ENCODE data around the gene ATP8A2.

Gene ATP8A2

GRCh38 chr13:25867038-25867437, 495.3 kb downstream of the ATP8A2 start:
- DNase-seq, result no peak

- no peak for DNase-seq
Observed at GRCh38 chr13:25868490-25868889, 496.7 kb downstream of the ATP8A2 start.

GRCh38 chr13:25869941-25870340, 498.2 kb downstream of the ATP8A2 start:
- no peak for DNase-seq

DNA sequence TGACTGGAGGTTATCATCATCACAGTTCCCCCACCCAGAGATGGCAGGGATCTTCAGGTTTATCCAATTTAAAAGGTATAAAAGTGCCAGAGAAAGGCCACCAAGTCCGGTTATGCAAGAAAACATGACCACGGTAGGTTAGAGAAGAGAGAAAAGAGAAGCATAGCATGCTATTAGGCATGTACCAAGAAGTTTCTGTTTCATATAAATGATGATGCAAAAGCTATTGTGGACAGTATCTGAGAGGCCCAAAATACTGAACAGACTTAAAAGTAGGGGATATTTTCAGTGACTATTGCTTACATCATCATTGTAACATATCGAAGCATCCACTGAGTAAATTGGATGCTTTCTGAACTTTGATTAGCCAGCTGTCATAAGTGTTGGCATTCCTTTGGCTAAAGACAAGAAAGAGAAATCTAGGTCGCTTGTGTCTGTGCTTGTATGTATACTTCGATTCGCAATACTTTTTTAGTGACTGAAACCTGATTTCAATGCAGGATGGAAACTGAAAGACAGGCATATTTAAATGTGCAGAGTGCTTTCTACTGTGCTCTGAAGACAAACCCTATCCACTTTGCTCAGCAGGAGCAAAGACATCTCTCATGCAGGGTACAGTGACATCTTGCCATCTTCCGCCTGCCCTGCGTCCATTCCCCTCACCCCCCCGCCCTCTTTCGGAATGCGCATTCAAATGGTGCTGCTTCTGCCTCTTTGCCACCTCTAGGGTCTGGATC, 499.8 kb downstream of the ATP8A2 start:
- no peak for DNase-seq

DNA sequence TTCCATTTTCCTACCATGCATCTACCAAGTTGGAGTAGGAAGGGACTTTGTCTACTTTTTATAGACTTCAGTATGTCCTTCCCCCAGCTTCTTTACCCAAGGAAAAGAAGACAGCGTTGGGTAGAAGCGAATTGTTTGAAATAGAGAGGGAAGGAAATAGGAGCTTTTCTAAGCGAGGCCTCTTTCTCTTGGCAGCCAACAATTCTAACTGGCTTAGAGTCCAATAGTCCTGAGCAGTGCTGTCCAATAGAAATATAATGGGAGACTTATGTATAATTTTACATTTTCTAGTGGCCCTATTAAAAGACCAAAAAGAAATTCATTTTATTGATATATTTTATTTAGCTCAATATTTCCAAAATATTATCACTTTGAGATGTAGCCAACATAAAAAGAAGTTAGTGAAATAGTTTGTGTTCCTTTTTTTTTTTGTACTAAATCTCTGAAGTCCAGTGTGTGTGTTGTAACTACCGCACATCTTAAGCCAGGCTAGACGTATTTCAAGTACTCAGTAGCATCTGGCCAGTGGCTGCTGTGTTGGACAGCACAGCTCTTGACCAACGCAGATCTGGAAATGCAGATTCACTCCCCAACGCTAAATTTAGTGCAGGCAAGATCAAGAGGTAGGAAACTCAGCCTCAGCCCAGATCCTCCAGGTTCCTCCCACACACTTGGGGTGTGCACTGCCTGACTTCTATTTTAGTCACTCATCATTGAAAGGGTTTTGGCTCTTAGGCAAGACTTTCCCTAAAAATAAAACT, 500.9 kb downstream of the ATP8A2 start:
- no peak for DNase-seq

DNA sequence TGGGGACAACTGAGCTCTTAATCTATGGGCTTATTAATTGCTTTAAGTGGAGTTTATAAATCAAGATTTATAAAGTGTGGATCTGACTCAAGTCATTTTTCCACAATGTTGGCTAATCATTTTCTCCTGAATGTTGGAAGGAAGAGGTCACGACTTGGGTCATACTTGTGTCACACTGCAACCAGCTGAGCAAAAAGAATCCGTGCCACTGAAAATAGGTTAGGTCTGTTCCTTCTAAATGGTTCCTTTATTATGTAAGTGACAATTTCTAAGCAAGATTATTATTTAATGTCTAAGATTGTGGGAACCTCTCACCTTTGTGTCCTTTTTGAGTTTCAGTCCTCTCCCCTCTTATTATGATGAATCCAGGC, 501.5 kb downstream of the ATP8A2 start:
- DNase-seq, result no peak

DNA sequence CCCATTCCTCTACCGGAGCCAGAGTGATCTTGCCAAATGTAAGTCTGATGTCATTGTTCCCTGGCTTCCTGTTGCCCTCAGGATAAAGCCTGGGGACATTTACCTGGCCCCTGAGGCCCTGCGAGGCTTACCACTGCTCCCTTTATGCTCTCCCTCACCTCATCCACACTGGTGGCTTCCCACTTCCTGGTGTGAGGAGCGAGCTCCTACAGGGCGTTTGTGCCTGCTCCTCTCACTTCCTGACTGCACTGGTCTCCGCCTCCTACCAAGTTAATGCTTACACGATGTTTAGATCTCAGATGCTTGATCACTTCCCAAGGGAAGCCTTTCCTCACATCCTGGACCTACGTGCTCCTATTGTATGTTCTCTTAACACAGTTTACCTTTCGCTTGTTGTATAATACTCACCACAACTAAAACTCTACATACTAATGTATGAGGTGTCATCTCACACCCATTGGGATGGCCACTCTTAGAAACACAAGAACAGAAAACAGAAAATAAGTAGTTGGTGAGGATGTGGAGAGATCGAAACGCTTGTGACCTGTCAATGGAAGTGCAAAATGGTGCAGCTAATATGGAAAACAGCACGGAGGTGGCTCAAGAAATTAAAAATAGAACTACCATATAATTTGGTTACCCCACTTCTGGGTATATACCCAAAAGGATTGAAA, 502.4 kb downstream of the ATP8A2 start:
- DNase-seq, result no peak

GRCh38 chr13:25874907-25875306, 503.1 kb downstream of the ATP8A2 start:
- no peak for DNase-seq

DNA sequence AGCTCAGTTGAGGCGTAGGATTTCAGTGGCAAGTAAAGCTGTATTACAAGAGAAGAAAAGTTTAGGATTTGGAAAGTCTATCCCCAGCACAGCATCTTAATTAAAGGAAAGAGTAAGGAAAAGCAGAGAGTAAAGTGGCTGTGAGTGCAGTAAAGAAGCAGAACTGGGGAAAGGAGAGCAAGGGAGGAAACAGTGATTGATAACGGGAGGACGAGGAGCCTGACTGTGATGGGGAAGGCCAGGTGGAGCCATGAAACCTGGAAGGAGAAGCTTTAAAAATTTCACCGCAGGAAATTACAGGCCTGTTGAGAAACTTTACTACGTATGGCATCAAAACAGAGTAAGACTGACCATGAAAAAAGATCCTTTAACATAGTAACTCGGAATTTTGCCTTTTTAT, 504.5 kb downstream of the ATP8A2 start:
- DNase-seq, result no peak

GRCh38 chr13:25879466-25879865, 507.7 kb downstream of the ATP8A2 start:
- DNase-seq, result no peak

DNA sequence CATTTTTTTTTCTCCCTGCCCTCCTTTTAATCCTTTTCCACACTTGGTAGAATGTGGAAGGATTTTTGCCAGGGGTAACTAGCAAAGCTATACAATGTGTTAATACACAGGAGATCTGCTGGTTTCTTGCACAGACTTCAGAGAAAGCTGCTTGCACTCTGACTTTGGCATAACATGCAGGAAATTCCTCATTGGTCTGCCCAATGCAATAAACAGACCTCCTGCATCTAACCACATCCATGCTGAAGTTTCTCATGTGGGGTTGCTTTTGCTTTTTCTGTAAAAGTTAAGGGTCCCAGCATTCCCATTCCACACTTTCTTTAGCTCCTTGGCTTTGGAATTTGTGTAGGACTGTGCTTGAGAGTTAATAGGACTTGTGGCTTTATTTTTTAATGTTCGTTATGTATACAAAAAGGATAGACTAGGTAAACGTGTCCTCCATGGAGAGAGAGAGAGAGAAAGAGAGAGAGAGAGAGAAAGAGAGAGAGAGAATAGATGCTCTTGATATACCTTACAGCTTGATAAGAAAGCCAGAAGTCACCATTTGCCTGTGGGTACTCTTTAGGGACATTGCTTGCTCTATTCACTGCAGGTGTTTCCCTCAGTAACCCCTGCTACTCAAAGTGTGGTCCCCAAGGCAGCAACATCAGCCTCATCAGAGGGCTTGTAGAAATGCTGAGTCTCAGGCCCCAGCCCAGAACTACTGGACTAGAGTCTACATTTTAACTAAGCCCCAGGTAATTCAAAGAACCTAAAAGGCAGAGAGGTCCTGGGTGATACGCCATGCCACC, 509.6 kb downstream of the ATP8A2 start:
- DNase-seq, result no peak

- DNase-seq, result no peak
Observed at GRCh38 chr13:25881971-25882451, 510.2 kb downstream of the ATP8A2 start.

DNA sequence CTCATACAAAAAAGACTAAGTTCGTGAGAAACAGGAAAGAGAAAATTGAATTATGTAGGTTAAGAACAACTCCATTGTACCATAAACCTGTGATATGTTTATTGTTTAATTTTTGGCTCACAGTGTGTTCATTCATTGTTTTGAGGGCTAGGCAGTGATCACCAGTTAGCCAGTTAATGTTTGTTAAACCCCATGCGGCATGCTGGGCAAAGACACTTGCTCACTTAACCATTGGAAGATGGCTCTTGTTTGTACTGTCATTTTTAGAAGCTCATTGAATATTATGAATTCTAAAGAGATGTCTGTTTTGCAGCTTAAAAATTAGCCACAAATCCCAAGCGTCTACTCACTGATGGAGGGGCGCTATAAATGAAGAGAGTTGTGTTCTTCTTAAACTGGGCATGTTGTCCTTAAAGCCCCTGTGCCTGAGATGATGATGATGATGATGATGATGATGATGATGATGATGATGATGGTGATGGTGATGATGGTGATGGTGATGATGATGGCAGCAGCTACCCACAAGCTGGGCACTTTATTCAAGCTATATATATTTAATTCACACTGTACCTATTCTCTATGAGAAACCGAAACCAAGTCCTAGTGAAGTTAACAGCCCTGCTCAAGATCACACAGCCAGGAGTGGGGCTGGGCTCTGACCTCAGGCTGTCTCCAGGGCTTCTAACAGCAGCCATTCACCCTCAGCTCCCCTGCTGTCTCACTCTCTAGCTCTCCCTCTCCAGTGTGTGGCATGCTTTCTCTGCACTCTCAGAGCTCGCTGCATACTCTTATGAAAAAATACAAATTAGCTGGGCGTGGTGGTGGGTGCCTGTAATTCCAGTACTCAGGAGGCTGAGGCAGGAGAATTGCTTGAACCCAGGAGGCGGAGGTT, 510.9 kb downstream of the ATP8A2 start:
- DNase-seq, result peak; percentile 33

GRCh38 chr13:25885418-25885817, 513.6 kb downstream of the ATP8A2 start:
- no peak for DNase-seq

DNA sequence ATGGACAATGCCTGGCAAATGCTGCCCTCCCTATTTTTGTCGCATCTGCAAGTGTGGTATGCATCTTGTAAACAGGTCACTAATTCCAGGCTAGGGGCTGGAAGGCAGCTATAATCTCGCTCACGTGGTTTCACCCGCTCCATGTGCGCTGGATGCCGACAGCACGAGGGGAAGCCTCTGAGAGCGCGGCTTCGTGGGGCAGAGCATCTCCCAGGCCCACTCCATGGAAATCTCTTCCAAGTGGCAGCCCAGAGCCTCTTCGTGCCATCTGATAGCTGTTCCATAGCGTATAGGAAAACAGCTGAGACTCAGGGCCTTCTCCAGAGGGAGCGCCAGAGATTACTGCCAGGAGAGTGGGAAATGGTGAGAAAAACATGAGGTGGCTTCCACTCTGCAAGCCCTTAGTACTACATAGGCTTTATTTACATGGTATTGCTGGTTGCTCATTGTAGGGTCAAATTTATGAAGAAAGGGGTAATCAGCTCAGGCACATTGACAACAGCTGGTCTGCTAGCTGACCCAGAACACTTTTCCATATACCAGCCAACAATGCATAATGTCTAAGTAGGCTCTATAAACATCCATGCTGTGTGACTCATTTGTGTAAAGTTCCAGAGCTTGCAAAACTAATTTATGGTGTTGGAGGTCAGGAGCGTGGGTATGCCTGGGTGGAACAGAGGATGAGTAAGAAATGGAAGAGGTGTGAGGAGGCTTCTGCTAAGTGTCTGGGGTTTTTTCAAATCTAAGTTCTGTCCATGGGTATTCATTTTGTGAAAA, 514.9 kb downstream of the ATP8A2 start:
- no peak for DNase-seq

- DNase-seq, result no peak
Observed at GRCh38 chr13:25887962-25888655, 516.3 kb downstream of the ATP8A2 start.

DNA sequence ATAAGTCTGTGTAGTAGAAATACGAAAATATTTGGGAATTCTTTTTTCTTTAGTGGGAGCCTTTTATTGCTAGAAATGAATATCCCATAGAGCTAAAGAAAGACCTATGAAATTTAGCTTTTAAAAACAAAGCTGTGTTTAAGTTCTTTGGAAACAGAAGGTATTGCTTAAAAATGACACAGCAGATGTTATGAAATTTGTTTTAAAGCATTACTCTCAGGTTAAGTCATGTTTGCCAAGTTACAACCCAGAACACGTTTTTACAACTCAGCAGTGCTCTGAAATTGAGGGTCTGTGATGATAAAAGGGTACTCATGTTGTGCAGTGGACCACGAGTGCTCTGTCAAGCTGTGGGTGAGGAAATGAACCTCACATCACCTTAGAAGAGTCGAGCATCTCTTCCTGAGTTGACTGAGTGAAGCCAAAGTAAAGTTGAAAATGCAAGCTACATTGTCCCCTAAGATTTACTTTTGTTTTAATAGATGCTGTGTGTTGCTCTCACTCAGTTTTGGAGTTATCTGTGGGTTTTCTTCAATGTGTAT, 519.0 kb downstream of the ATP8A2 start:
- DNase-seq, result no peak

DNA sequence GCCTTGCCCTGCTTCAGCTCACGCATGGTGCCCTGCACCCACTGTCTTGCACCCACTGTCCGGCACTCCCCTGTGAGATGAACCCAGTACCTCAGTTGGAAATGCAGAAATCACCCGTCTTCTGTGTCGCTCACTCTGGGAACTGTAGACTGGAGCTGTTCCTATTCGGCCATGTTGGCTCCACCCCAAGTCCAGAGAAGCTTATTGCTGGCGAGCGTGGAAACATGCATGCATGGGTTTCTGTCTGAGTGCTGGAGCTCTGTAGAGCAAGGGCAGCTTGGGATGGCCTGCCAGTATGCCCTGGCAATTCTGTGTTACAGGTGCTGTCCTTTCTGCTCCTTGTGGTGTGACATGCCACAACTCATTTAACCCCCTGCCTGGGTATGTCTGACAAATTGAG, 527.2 kb downstream of the ATP8A2 start:
- no peak for DNase-seq

- no peak for DNase-seq
Observed at GRCh38 chr13:25899464-25899863, 527.7 kb downstream of the ATP8A2 start.

- DNase-seq, result no peak
Observed at GRCh38 chr13:25899952-25900351, 528.2 kb downstream of the ATP8A2 start.

Data from NCI-H187 treated with DMSO at 0.1 percent for 48 hours (cell line).